Astrocyte of the spinal cord (primary cell): ENCODE measurements around the gene SUCLG2.

Experiments used
- DNase-seq: peaks from one replicate; pipeline ENCODE4 v3.0.0; 2011; ENCODE audit warnings: low read depth, low spot score
- H3K4me3 ChIP-seq: 2 replicates; pipeline ENCODE4 v1.5.1; 2011; ENCODE audit warnings: low read depth, mild to moderate bottlenecking, low read length, moderate library complexity
- CTCF ChIP-seq: IDR thresholded peaks from 2 replicates; pipeline ENCODE4 v1.5.1; 2012; ENCODE audit warnings: low read depth, mild to moderate bottlenecking, low read length, inconsistent platforms
- in situ Hi-C: cut with HindIII; loops from 2 replicates; pipeline ENCODE4 v1.10.0; 2017; ENCODE audit warnings: low sequenced_read_pairs

Gene SUCLG2

DNA sequence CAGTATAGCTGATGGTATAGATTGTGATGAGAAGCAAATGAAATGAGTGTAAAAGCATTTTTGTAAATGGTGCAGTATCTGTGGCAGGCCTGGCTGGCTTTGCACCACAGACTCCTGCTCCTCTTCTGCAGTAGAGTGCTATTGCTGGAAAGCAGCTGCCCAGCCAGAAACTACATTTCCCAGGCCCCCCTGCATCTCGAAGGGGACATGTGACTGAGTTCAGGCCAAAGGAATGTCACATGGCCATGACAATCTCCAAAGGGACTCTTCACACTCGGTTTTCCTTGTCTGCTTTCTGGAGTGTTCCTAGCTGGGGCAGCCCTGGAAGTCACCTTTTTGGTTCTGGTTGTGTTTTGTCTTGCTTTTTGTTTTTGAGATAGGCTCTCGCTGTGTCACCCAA lies 277.1 kb downstream of the SUCLG2 start:
- DNase-seq, result no peak
- H3K4me3 ChIP-seq, result no peak overlapping the region
- in situ Hi-C loops, result no loop called here
- no peak for TF ChIP-seq CTCF

DNA sequence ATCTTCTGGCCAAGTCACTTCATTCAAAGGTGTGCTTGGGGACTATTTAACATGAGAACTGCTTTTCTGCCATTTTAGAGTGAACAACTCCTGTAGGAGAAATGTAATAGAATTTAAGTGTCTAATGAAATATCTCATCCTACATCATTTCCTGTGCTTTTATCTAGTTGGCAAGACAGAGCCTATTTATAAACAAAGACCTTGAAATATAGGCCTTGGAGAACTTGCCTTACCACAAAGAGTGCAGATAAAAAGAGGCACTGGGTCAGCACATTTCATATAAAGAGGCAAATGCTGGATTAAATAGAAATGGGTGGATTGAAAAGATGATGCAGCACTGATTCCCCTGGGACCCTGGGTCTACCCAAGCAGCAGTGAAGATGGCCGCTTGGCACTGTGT lies 278.0 kb downstream of the SUCLG2 start:
- no peak for TF ChIP-seq CTCF
- no peak overlapping the region for H3K4me3 ChIP-seq
- in situ Hi-C loops, result no loop called here
- no peak for DNase-seq

DNA sequence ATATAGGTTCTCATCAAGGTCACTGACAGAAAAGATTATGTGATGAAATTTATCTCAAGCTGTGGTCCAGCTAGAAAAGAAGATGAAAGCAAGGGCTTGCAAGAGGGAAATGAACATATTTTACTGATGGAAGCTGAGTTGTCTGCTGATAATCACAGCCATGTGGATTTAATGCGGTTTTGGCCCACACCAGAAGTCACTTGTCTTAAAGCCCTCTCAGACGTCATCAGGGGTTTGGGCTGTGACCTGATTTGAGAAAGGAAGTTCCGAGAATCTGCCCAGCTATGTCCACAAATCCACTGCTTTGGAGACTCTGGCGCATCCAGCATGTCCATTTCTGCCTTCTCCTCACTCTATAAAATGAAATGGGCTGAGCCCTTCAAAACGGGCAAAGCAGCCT lies 278.4 kb downstream of the SUCLG2 start:
- TF ChIP-seq CTCF, result no peak
- in situ Hi-C loops, result no loop called here
- no peak for DNase-seq
- no peak overlapping the region for H3K4me3 ChIP-seq

DNA sequence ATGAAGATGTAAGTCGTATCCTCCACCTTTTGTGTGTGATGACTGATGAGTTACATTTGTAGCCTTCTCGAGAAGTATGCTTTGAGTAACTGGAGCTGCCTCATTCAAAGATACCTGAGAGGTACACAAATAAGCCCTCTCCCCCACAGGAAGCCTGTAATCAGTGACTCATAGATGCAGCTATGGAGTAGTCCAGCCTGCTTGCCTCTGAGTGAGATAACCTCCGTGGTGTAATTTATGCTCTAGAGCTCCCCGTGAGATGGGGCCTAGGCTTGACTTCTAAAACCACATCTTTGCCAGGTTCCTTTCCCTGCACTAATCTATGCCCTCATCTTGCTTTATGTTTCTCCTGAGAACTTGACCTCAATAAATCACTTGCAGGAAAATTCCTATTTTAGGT lies 291.7 kb downstream of the SUCLG2 start:
- TF ChIP-seq CTCF, result no peak
- in situ Hi-C loops, result no loop called here
- DNase-seq, result no peak
- H3K4me3 ChIP-seq, result no peak overlapping the region

GRCh38 chr3:67361770-67362169 lies 292.6 kb downstream of the SUCLG2 start:
- in situ Hi-C loops, result no loop called here
- DNase-seq, result no peak
- TF ChIP-seq CTCF, result no peak
- H3K4me3 ChIP-seq, result no peak overlapping the region

DNA sequence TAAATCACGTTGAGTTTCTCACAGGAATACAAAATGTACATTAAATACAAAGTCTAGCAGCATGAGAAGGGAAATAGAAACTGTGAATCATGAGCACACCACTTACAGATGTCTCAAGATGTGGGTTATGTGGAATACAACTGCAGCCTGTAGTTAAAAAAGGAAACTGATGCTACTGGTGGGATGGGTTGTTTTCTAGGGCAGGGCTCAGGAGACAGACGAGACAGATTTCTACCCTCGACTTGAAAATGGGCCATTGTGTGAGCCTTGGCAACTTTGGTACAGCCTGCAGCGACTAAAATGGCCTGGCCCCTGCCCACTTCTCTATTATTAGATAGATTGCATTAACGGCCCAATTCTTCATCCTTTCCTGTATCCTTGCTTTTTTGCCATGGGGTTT lies 293.1 kb downstream of the SUCLG2 start:
- DNase-seq, result no peak
- in situ Hi-C loops, result no loop called here
- no peak for TF ChIP-seq CTCF
- H3K4me3 ChIP-seq, result no peak overlapping the region
